WTC11 (cell line): ENCODE measurements around the gene CADM1.

Experiments used
- ATF1 ChIP-seq: sonication (generic); formaldehyde crosslinking; IDR thresholded peaks from 2 replicates; pipeline ENCODE4 v1.8.1; 2023; ENCODE audit warnings: mild to moderate bottlenecking, moderate library complexity, missing genetic modification reagents
- NR1H2 ChIP-seq: sonication (generic); formaldehyde crosslinking; IDR thresholded peaks from 2 replicates; pipeline ENCODE4 v1.9.0; 2021; ENCODE audit warnings: mild to moderate bottlenecking, moderate library complexity, missing genetic modification reagents
- SP1 ChIP-seq: sonication (generic); formaldehyde crosslinking; conservative IDR thresholded peaks from 2 replicates; pipeline ENCODE4 v1.8.1; 2022; ENCODE audit warnings: missing genetic modification reagents
- TF ChIP-seq, protein P1 (sequence below): sonication (generic); formaldehyde crosslinking; IDR thresholded peaks from 2 replicates; pipeline ENCODE4 v1.8.1; 2022; ENCODE audit warnings: low read depth, mild to moderate bottlenecking, moderate library complexity, missing genetic modification reagents, borderline replicate concordance

DNA sequence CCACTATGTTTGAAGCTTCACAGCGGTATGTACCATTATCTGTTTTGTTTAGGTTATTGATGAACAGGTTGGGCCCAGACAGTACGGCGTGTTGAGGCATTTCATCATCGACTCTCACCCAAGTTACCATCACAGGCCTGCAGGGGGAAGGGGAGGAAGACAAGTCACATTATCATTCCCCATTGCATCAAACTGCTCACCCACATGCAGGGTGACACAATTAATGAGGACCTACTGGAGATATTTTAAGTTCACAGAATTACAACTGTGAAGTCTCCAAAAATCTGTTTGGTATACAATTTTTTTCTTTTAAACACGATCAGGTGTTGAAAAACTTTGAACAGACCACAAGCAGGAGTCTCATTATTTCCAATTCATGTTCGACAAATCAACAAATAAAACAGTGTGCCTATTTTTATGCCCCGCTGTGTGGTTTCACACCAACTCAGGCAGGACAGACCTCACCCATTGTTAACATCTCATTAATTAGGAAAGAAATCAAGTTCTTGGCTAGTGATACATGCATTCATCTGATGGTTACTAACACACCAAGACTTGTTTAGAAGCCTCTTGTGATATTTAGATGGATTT lies 289.5 kb downstream of the CADM1 start:
- TF ChIP-seq SP1 (no peak), ATF1 (CRISPR knock-in tag) (no peak), NR1H2 (CRISPR knock-in tag) (no peak)
- TF ChIP-seq, protein P1, sequence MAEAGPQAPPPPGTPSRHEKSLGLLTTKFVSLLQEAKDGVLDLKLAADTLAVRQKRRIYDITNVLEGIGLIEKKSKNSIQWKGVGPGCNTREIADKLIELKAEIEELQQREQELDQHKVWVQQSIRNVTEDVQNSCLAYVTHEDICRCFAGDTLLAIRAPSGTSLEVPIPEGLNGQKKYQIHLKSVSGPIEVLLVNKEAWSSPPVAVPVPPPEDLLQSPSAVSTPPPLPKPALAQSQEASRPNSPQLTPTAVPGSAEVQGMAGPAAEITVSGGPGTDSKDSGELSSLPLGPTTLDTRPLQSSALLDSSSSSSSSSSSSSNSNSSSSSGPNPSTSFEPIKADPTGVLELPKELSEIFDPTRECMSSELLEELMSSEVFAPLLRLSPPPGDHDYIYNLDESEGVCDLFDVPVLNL (CRISPR knock-in tag), result no peak
